Sciatic nerve (tissue), 2 donors: ENCODE results near the gene STRN4. TPM values are rescaled to one million over a fixed set of nuclear protein-coding genes. Genes with fewer than 3 reads are reported as not detected.

Experiments used
- ATAC-seq: fragments of 200-7000 bp; cut with Tn5 transposase; one replicate; pipeline ENCODE4 v1.9.1; 2020; ENCODE audit warnings: mild to moderate bottlenecking, moderate library complexity
- DNase-seq: peaks from one replicate; pipeline ENCODE4 v3.0.0-alpha.2; 2020; ENCODE audit warnings: low spot score
- intact Hi-C: fragments of 100-400 bp; cut with DNase I; formaldehyde crosslinking; loops from one replicate; pipeline ENCODE4 v1.14.2; 2022
- microRNA-seq: library from miRNA; unstranded; fragments of <30 nt; microRNA quantifications from one replicate; pipeline ENCODE4 v1.2.0, GENCODE V29; 2020
- total RNA-seq: library from RNA; stranded (reverse); fragmentation: NEBNext Ultra II Directional; extraction: Animal tissue kit (Norgen Biotek cat#: 25700); gene quantifications from one replicate; pipeline ENCODE4 v1.2.1, GENCODE V29; 2021
- donor health status: DM: no; HTN: no; CAD: no.
- donor health status: DM: no; HTN: no; CAD: no.

Gene STRN4
- total RNA-seq, 1 donor from 2014 or later: 70.5 TPM

DNA sequence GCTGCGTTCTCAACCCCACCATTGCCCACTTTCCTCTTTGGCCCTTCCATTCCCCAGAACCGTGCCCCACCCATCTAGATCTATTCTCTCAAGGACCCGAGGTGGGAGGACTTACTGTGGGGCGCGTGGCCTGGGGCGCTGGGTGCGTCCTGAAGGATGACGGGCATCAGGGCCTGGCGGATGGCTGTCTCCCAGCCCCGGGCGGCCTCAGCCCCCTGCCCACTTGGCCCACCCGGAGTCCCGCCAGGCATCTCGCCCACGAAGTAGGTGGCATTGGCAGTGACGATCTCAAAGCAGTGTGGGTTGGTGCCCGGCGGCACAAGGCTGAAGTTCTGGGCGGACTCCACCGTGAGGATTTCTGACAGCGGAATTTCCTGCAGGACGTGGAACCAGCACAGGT is 52.5 kb downstream of the STRN4 start:
- no peak for DNase-seq
- intact Hi-C loops: no loop called here
- ATAC-seq: no peak

DNA sequence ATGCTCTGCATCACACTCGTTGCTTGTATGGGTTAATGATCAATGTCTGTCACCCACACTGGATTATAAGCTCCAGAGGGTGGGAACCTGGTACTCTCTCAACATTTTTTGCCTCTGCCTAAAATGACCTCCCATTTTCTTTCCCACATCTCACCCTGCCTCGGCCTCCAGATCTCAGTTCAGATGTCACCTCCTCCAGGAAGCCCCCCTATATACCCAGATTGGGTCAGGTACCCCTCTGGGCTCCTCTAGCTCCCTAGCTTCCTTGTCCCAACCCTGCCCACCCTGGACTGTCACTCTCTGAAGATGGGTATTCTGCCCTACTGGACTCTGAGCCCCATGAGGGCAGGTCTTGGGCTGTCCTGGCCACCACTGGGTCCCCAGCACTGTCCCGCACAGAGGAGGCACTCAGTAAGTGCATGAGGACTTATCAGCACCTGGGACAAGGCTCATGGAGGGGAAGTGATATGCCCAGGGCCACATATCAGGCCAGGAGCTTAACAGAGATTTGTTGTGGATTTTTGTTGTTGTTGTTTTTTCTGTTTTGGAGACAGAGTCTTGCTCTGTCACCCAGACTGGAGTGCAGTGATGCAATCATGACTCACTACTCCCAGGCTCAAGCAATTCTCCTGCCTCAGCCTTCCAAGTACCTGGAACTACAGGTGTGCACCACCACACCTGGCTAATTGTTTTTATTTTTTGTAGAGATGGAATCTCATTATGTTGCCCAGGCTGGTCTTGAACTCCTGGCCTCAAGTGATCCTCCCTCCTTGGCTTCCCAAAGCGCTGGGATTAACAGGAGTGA is 53.1 kb downstream of the STRN4 start:
- DNase-seq (no peak), ATAC-seq (no peak)
- intact Hi-C loops: no loop called here

DNA sequence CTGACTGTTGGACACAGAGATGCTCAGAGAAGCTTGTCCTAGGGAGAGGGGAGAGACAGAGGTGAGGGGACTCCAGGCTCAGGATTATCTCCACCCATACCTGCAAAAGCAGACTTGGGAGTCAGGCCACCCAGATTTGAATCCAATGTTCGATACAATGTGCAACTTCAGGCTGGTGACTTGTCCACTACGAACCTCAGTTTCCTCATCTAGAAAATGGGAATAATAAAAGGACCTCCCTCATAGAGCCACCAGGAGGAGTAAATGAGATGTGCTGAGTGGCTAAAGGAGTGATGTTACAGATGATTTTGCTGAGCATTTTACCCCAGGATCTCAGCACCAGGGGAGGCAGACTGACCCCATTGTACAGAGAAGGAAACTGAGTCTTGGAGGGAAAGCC is 54.3 kb downstream of the STRN4 start:
- DNase-seq (no peak), ATAC-seq (no peak)
- intact Hi-C loops: no loop called here

DNA sequence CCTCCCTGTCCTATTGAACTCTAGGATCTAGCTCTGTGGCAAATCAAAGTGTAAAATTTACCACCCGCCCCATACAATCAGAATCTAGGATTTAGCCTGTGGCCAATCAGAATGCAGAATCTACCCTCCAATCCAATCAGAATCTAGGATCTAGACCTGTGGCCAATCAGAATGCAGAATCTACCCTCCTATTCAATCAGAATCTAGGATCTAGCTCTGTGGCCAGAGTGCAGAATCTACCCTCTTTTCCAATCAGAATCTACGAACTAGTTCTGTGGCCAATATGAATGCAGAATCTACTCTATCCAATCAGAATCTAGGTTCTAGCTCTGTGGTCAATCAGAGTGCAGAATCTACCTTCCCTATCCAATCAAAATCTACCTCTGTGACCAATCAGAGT is 55.1 kb downstream of the STRN4 start:
- DNase-seq (no peak), ATAC-seq (no peak)
- intact Hi-C loops: no loop called here

DNA sequence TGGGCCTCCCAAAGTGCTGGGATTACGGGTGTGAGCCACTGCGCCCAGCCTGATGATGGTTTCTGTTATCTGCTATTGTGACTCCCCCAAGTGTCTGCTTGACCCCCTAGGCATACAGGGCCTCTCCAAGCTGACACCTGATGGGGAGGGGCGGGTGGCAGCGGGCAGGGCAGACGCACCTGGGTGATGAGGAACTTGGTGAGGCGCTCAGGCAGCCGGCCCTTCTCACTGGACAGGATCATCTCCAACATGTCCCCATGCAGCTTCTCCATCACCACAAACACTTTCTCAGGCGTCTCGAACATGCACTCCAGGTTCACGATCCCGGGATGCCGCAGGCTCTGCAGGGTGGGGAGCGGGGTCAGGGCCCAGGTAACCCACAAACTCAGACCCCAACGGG is 56.9 kb downstream of the STRN4 start:
- DNase-seq: no peak
- intact Hi-C loops: no loop called here
- ATAC-seq: no peak

DNA sequence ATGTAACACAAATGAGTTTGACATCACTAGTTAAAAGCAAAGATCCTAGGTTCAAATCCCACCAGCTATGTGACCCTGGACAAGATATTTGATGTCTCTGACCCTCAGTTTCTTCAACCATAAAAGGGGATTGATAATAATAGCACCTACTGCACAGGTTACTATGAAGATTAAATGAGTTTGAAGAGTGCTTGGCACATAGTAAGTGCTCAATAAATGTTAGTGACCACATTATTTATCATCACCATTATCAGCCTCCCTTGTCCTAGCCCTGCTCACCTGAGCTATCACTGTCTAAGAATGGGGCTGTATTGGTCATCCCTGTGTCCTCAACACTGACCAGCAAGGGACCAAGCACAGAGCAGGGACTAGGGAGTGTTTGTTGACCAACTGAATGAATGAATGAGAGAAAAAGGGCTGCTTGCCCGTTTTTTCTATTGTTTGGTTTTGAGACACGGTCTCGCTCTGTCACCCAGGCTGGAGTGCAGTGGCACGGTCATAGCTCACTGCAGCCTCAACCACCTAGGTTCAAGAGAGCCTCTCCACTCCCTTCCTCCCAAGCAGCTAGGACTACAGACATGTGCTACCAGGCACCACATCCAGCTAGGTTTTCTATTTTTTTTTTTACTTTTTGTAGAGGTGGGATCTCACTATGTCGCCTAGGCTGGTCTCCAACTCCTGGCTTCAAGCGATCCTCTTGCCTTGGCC is 58.7 kb downstream of the STRN4 start:
- no peak for DNase-seq
- ATAC-seq: no peak
- intact Hi-C loops: no loop called here

DNA sequence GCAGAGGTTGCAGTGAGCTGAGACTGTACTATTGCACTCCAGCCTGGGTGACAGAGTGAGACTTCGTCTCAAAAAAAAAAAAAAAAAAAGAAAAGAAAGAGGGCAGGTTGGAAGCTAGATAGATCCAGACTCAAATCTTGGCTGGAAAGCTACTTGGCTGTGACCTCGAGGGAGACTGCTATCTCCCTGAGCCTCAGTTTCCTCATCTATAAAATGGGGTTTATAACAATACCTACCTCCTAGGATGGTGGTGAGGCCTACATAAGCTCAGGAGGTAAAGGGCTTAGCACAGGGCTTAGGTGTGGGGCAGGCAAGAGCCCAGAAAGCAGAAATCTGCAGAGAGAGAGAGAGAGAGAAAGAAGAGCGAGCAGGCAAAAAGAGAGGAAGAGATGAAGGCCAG is 61.1 kb downstream of the STRN4 start:
- DNase-seq: no peak
- no peak for ATAC-seq
- intact Hi-C loops: no loop called here

DNA sequence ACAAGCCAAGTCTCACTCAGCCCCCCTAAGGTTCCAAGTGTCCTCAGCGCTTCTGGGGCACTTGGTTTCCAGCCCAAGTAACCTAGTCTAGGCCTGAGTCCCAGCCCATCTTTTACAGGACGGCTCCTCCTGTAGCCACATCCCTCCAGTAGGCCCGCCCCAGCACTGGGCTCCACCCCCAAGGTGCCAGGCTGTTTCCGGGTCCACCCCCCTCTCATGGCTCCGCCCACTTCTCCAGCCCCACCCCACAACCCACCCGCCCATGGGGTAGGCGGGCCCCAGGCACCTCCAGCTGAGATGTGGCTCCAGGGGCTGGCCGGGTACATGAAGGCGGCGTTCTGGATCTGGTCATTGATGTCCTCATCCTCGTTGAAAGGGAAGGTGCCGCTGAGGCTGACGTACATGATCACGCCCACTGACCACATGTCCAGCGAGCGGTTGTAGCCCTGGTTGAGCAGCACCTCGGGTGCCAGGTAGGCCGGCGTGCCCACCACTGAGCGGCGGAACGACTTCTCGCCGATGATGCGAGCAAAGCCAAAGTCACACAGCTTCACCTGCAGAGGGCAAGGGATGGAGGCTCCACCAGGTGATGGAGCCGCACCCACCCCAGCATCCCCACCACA is 68.0 kb downstream of the STRN4 start:
- ATAC-seq (peak; percentile 13), DNase-seq (no peak)
- intact Hi-C loops: no loop called here

DNA sequence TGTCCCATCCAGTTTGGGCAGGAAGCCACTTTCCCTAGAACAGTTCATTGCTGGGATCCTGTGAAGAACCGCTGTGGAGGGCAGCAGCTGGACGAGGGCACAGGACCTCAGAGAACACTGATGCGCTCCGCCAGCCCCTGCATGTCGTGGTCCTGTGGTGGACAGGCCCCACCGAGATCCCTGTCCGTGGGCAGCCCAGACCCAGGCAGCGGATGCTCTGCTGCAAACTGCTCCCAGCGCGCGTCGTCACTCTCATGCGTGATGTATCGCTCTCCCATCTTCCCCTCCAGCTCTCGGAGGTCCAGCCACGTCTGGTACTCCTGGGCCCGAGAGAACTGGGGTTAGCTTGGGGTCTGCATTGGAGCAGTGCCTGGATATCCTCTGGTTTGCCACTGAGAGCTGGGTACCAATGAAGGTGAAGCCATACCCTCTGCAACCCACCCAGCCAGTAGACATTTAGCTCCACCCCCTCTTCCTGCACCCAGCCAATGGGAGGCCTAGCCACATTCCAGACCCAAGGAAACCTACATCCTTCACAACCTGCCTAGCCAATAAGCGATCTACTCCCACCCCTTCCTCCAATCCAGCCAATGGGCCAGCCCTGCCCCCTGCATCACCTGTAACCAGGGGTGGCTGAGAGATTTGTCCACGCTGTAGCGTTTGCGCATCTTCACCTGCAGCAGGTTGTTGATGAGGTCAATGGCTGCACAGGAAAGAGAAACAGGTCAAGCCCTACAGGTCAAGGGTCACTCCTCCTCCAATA is 71.7 kb downstream of the STRN4 start:
- intact Hi-C loops: no loop called here
- peak; percentile 13 for ATAC-seq

DNA sequence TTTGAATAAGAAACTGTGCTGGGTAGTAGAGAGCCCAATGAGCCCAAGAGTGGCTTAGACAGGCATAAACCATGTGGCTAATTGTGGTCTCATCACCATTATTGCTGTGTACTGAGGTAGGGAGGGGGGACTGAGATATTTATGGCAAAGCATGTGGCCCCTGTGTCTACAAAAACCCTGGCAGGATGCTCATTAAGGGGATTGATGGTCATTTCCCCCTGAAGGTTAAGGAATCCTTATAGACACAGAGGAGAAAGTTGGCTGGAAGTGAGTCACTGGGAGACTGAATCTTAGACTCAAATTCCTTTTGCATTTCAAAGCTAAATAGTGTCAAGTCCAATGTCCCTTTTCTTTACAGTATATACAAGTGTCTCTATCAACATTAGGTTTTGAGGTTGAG is 75.4 kb downstream of the STRN4 start:
- intact Hi-C loops: no loop called here
- no peak for ATAC-seq
- DNase-seq: no peak

More for the DNA sequence above, 71.7 kb downstream of the STRN4 start:
- no peak for DNase-seq

Small RNA genes lying within 50 kb of the gene (microRNA-seq; reads per million reads assigned to microRNA genes)
- 7.6 reads per million, percentile 20 among the genes with 10 or more reads in this experiment for gene MIR320E

Other genes starting within 250 kb of the STRN4 start
- 237 TPM for gene CALM3, start 145.1 kb downstream of the STRN4 start, total RNA-seq
- 8.0 TPM for gene PTGIR, start 121.4 kb downstream of the STRN4 start, total RNA-seq
- not detected for gene GNG8, start 110.2 kb downstream of the STRN4 start, total RNA-seq
- gene DACT3, start 85.3 kb downstream of the STRN4 start, total RNA-seq: 22.2 TPM
- 54.0 TPM for gene PRKD2, start 29.3 kb downstream of the STRN4 start, total RNA-seq
- gene FKRP, start 393 bp downstream of the STRN4 start, total RNA-seq: 25.2 TPM
- 71.0 TPM for gene SLC1A5, start 42.1 kb upstream of the STRN4 start, total RNA-seq
- 59.7 TPM for gene AP2S1, start 104.4 kb upstream of the STRN4 start, total RNA-seq
- 67.0 TPM for gene ARHGAP35, start 114.5 kb upstream of the STRN4 start, total RNA-seq